K562 (cell line): ENCODE results near the gene CCL27. TPM values are rescaled to one million over a fixed set of nuclear protein-coding genes. Genes with fewer than 3 reads are reported as not detected.

Experiments used
- ATAC-seq: fragments of 200-7000 bp; cut with Tn5 transposase; 3 replicates; pipeline ENCODE4 v1.9.1; 2020; ENCODE audit warnings: moderate library complexity
- BruUV-seq: library from RNA; stranded (reverse); fragments of 400-500 nt; replicated peaks from 2 replicates; lab custom pipeline; 2021; lab: Mats Ljungman, UMichigan
- CTCF ChIA-PET: fragments of 300-600 bp; formaldehyde crosslinking; extraction: SDS; loops from one replicate; lab custom pipeline; 2021; ENCODE audit warnings: low intra/inter-chr PET ratio; lab: Yijun Ruan, JAX
- POLR2A ChIA-PET: fragments of 300-600, 350-650 bp; sonication (Branson Sonifier 250); formaldehyde crosslinking; extraction: SDS; loops from one replicate; lab custom pipeline; 2021; ENCODE audit warnings: antibody characterized with exemption, inconsistent platforms; lab: Yijun Ruan, JAX
- DNase-seq, 4 experiments: peaks; one replicate each; pipeline versions ENCODE4 v3.0.0 to v3.0.0-alpha.2; 2011 to 2018; ENCODE audit warnings: low spot score in 3 of 4, mixed read lengths in 3 of 4; ENCODE audit errors: extremely low read depth in 1 of 4
- FAIRE-seq: peaks from 2 replicates; lab custom pipeline; 2011; peaks lifted over from hg19 to GRCh38; lab: Jason Lieb, UNC
- H2AFZ ChIP-seq: 2 replicates; pipeline ENCODE4 v1.6.0; 2011; ENCODE audit warnings: low read depth, low read length, control low read depth, inconsistent platforms
- H3K27ac ChIP-seq: fragments of 200-600 bp; 3 replicates; pipeline ENCODE4 v1.8.0; 2011; ENCODE audit warnings: low read depth, mild to moderate bottlenecking, control low read depth, inconsistent platforms, low read length, moderate library complexity, mixed read lengths; ENCODE audit errors: extremely low read depth
- H3K27me3 ChIP-seq, 2 experiments: fragments of 300-600 bp in 1 of 2; 2 replicates in 1 of 2; 3 replicates in 1 of 2; pipeline versions ENCODE4 v1.6.0 to v1.8.0; 2011; ENCODE audit warnings: inconsistent platforms in 2 of 2, low read length in 2 of 2, mild to moderate bottlenecking in 1 of 2, mixed read lengths in 1 of 2, moderate library complexity in 1 of 2; ENCODE audit not compliant: control insufficient read depth in 2 of 2, insufficient read depth in 2 of 2
- H3K36me3 ChIP-seq: fragments of 300-600 bp; 3 replicates; pipeline ENCODE4 v1.8.0; 2011; ENCODE audit warnings: mild to moderate bottlenecking, low read length, inconsistent platforms; ENCODE audit not compliant: control insufficient read depth, insufficient read depth
- H3K4me1 ChIP-seq, 2 experiments: fragments of 200-600 bp in 1 of 2; replicated peaks in 1 of 2; 2 replicates in 1 of 2; 3 replicates in 1 of 2; pipeline versions ENCODE4 v1.5.1 to v1.8.0; 2011; ENCODE audit warnings: inconsistent platforms in 2 of 2, low read length in 2 of 2, mild to moderate bottlenecking in 1 of 2, mixed read lengths in 1 of 2, moderate library complexity in 1 of 2; ENCODE audit not compliant: control insufficient read depth in 2 of 2, insufficient read depth in 2 of 2
- H3K4me2 ChIP-seq: 2 replicates; pipeline ENCODE4 v1.6.1; 2011; ENCODE audit warnings: low read length, control low read depth, inconsistent platforms, mixed read lengths; ENCODE audit not compliant: insufficient read depth
- H3K4me3 ChIP-seq: fragments of 200-600 bp; sonication (generic), shearing (Covaris generic); 2 replicates; pipeline ENCODE4 v1.5.1; 2016; ENCODE audit warnings: control low read depth, inconsistent platforms
- H3K79me2 ChIP-seq: fragments of 200-600 bp; 3 replicates; pipeline ENCODE4 v1.8.0; 2011; ENCODE audit warnings: low read length, inconsistent platforms; ENCODE audit not compliant: control insufficient read depth, insufficient read depth
- H3K9ac ChIP-seq, 2 experiments: 2 replicates each; pipeline versions ENCODE4 v1.6.0 to v1.6.1; 2011; ENCODE audit warnings: low read depth in 2 of 2, low read length in 2 of 2, control low read depth in 1 of 2, inconsistent platforms in 1 of 2, mild to moderate bottlenecking in 1 of 2, mixed read lengths in 1 of 2; ENCODE audit not compliant: insufficient read depth in 1 of 2
- H3K9me1 ChIP-seq: one replicate; pipeline ENCODE4 v1.6.0; 2011; ENCODE audit warnings: inconsistent platforms, mild to moderate bottlenecking, low read length, moderate library complexity; ENCODE audit not compliant: control insufficient read depth, insufficient read depth
- H3K9me3 ChIP-seq: replicated peaks from 2 replicates; pipeline ENCODE4 v1.5.1; 2011; ENCODE audit warnings: low read depth, low read length, inconsistent platforms; ENCODE audit not compliant: control insufficient read depth, insufficient read depth
- H4K20me1 ChIP-seq: replicated peaks from 2 replicates; pipeline ENCODE4 v1.6.1; 2011; ENCODE audit warnings: low read length, inconsistent platforms, mixed read lengths; ENCODE audit not compliant: control insufficient read depth, insufficient read depth
- FOXA1 ChIP-seq: fragments of 450-650 bp; IDR thresholded peaks from 2 replicates; pipeline ENCODE4 v1.6.1; 2016; ENCODE audit warnings: mild to moderate bottlenecking, borderline replicate concordance
- KDM5B ChIP-seq: fragments of 200-600 bp; sonication (generic); IDR thresholded peaks from 2 replicates; pipeline ENCODE4 v1.6.1; 2012; ENCODE audit warnings: low read depth, mild to moderate bottlenecking, moderate library complexity, low read length, control low read depth, inconsistent platforms; ENCODE audit not compliant: insufficient replicate concordance
- NCOA4 ChIP-seq: fragments of 450-650 bp; IDR thresholded peaks from 2 replicates; pipeline ENCODE4 v1.6.1; 2018; ENCODE audit warnings: mild to moderate bottlenecking; ENCODE audit not compliant: partially characterized antibody
- RBBP5 ChIP-seq: fragments of 200-600 bp; sonication (generic); IDR thresholded peaks from 2 replicates; pipeline ENCODE4 v1.6.1; 2012; ENCODE audit warnings: borderline replicate concordance, mild to moderate bottlenecking, low read length, control low read depth, inconsistent platforms; ENCODE audit not compliant: insufficient read depth, poor library complexity, severe bottlenecking
- SIRT6 ChIP-seq: IDR thresholded peaks from one replicate; pipeline ENCODE4 v1.6.1; 2012; ENCODE audit warnings: low read depth, mild to moderate bottlenecking, control low read depth, inconsistent platforms, low read length, moderate library complexity
- TAF15 ChIP-seq: fragments of 200-400 bp; formaldehyde crosslinking; IDR thresholded peaks from 2 replicates; pipeline ENCODE4 v1.6.1; 2017; ENCODE audit warnings: mild to moderate bottlenecking, low read depth, low read length, moderate library complexity
- TSC22D4 ChIP-seq: fragments of 450-650 bp; IDR thresholded peaks from 2 replicates; pipeline ENCODE4 v1.6.1; 2016; ENCODE audit warnings: missing genetic modification characterization, missing biosample characterization, control low read depth
- ZBTB7A ChIP-seq: IDR thresholded peaks from 2 replicates; pipeline ENCODE4 v1.6.1; 2011; ENCODE audit warnings: low read depth, mild to moderate bottlenecking, low read length, moderate library complexity, borderline replicate concordance; ENCODE audit not compliant: control insufficient read depth
- ZNF23 ChIP-seq: fragments of 250-450 bp; sonication (Bioruptor Pico); IDR thresholded peaks from 2 replicates; pipeline ENCODE4 v1.4.0; 2020; ENCODE audit warnings: mild to moderate bottlenecking
- ZNF239 ChIP-seq: fragments of 250-450 bp; sonication (Bioruptor Pico); IDR thresholded peaks from 2 replicates; pipeline ENCODE4 v1.4.0; 2020; ENCODE audit warnings: mild to moderate bottlenecking
- WGBS: fragments of 100-300 bp; shearing (Covaris generic); methylation state at CpG from one replicate; pipeline ENCODE4 v1.1.6; 2016; ENCODE audit warnings: low coverage, mixed read lengths; ENCODE audit not compliant: insufficient coverage; ENCODE audit errors: missing lambda C conversion rate; 5-methylcytosine and 5-hydroxymethylcytosine counted together
- in situ Hi-C: fragments of 300-500 bp; cut with MboI; formaldehyde crosslinking; loops from 4 replicates; pipeline ENCODE4 v1.15.0; 2018; ENCODE audit warnings: inconsistent platforms, mixed read lengths
- intact Hi-C: fragments of 100-400 bp; cut with micrococcal nuclease; formaldehyde crosslinking; loops from 2 replicates; pipeline ENCODE4 v1.14.2; 2022
- polyA plus RNA-seq, 8 experiments: library from polyadenylated mRNA; depleted of rRNA in 4 of 8; stranded (reverse) in 5 of 8; unstranded in 3 of 8; fragments of >200 nt; fragmentation: Nextera tagmentation in 2 of 8; fragmentation: Illumina TruSeq in 1 of 8; extraction: Ambion mirVana in 2 of 8; extraction: Trizol in 1 of 8; gene quantifications; 2 replicates each; pipeline versions ENCODE4 v1.2.1 to v1.2.3, GENCODE V29; 2011 to 2014; ENCODE audit warnings: inconsistent platforms in 1 of 8, missing spikeins in 1 of 8
- total RNA-seq, 7 experiments: library from RNA; depleted of rRNA in 6 of 7; stranded (reverse); fragments of >200 nt in 6 of 7; fragmentation: Illumina TruSeq in 2 of 7; extraction: Trizol in 2 of 7; gene quantifications; 2 replicates each; pipeline versions ENCODE4 v1.2.1 to v1.2.3, GENCODE V29; 2011 to 2021; ENCODE audit warnings: low replicate concordance in 1 of 7
- TF ChIP-seq, protein P1 (sequence below): fragments of 450-650 bp; IDR thresholded peaks from 2 replicates; pipeline ENCODE4 v1.6.1; 2017; ENCODE audit warnings: mild to moderate bottlenecking, moderate library complexity
- TF ChIP-seq, protein P2 (sequence below): sonication (generic); formaldehyde crosslinking; IDR thresholded peaks from 2 replicates; pipeline ENCODE4 v1.8.0; 2023; ENCODE audit warnings: missing genetic modification reagents, mild to moderate bottlenecking, borderline replicate concordance

Gene CCL27
- total and polyA plus RNA-seq, 9 of the 15 experiments (the other 6 are each of a cell fraction or from before 2014, with no cell fraction given) = 0.10 to 0.53 (median 0.27) TPM; not detected in 5

DNA sequence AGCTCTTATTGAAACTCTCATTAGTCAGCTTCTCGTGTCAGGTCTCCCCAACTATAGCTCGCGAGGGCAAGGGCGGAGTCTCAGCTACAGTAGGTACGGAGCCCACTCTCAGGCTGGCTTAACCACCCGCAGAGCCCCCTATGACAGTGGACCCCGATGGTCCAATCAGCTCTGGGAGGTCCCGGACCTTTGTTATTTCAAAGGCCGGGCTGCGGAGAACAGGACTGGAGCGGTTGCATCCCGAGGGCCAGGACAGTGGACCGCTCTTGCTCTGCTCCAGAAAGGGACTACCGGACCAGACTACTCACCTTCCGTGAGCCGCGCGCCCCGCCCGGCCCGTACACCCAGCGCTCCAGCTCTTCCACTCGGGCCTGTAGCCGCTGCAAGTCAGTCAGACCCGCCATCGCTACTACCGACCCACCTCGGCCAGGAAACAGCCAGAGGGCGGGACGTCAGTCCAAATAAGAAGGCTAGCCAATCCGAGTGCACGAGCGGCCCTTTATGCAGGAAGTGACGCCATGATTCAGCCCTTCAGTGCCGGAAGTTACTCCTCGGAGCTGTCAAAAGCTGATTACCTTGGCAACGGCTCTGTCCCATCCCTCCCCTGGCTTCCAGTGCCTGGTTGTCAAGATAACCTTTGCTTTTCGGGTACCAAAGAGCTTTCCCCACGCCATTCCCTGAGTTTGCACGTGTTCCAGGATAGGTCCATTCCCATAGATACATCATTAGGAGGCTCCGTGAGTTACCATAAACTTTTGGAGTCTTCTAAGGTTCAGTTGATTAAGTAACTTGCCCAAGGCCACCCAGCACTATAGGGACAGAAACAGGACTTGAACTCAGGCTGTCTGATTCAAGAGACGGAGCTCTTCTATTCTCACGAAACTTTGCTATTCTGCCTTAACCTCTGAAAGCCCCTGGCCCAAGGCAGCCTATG, 42.1 kb downstream of the CCL27 start, which contains the start of gene DCTN3:
Gene DCTN3, minus strand, starts transcription at position 435 of the 934 bp plus-strand sequence. Its CDS starts 31 bp downstream, at position 404.
- in situ Hi-C loops = no loop called here
- peak within 1 kb of the TSS; percentile 83 for H3K4me2 ChIP-seq
- FAIRE-seq (peak; percentile 100), ATAC-seq (peak; percentile 99), DNase-seq (peak; percentile 88 to 94 (median 91))
- peak within 1 kb of the TSS; percentile 65 for H3K4me3 ChIP-seq
- CTCF ChIA-PET = no interaction called here
- H3K27me3 ChIP-seq = peaks cover 0 to 7% of the 10 kb centered on the region in 2 experiments; a peak in 3 of 5 replicates
- WGBS = 6% methylated on average over 32 of the region's 43 CpGs
- no peaks in the 10 kb centered on the region; the same call in 2 of the 3 replicates for H3K79me2 ChIP-seq
- H3K36me3 ChIP-seq = peaks cover 13% of the 10 kb centered on the region; the same call in 1 of the 3 replicates
- no peaks in the 10 kb centered on the region for H4K20me1 ChIP-seq
- no peaks in the 10 kb centered on the region for H3K9me1 ChIP-seq
- TSS peak; percentile 65 for BruUV-seq
- peaks cover 5 to 11% of the 10 kb centered on the region in 2 experiments; a peak in 3 of 5 replicates for H3K4me1 ChIP-seq
- H3K9ac ChIP-seq = peak within 1 kb of the TSS; percentile 55 to 89
- intact Hi-C loops = no loop called here
- POLR2A ChIA-PET = interaction anchor here (0.6 to 0.9 kb wide), 5 partner anchors 9 to 1705 kb away, joined by 3 to 4 read pairs (median 3); partner anchors contain the start of genes GALT and RPP25L
- H2AFZ ChIP-seq = peak within 1 kb of the TSS; percentile 98
- H3K27ac ChIP-seq = peak within 1 kb of the TSS; percentile 1; the same call in 1 of the 3 replicates
- no peaks in the 10 kb centered on the region for H3K9me3 ChIP-seq
- TF ChIP-seq FOXA1 = no peak
- TF ChIP-seq RBBP5 = peak; percentile 33
- TF ChIP-seq, protein P1, sequence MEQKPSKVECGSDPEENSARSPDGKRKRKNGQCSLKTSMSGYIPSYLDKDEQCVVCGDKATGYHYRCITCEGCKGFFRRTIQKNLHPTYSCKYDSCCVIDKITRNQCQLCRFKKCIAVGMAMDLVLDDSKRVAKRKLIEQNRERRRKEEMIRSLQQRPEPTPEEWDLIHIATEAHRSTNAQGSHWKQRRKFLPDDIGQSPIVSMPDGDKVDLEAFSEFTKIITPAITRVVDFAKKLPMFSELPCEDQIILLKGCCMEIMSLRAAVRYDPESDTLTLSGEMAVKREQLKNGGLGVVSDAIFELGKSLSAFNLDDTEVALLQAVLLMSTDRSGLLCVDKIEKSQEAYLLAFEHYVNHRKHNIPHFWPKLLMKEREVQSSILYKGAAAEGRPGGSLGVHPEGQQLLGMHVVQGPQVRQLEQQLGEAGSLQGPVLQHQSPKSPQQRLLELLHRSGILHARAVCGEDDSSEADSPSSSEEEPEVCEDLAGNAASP = no peak
- no peak for TF ChIP-seq ZNF239
- no peak for TF ChIP-seq ZNF23
- no peak for TF ChIP-seq SIRT6
- no peak for TF ChIP-seq ZBTB7A
- peak; percentile 65 for TF ChIP-seq KDM5B
- no peak for TF ChIP-seq NCOA4
- TF ChIP-seq TAF15 = no peak
- TF ChIP-seq, protein P2, sequence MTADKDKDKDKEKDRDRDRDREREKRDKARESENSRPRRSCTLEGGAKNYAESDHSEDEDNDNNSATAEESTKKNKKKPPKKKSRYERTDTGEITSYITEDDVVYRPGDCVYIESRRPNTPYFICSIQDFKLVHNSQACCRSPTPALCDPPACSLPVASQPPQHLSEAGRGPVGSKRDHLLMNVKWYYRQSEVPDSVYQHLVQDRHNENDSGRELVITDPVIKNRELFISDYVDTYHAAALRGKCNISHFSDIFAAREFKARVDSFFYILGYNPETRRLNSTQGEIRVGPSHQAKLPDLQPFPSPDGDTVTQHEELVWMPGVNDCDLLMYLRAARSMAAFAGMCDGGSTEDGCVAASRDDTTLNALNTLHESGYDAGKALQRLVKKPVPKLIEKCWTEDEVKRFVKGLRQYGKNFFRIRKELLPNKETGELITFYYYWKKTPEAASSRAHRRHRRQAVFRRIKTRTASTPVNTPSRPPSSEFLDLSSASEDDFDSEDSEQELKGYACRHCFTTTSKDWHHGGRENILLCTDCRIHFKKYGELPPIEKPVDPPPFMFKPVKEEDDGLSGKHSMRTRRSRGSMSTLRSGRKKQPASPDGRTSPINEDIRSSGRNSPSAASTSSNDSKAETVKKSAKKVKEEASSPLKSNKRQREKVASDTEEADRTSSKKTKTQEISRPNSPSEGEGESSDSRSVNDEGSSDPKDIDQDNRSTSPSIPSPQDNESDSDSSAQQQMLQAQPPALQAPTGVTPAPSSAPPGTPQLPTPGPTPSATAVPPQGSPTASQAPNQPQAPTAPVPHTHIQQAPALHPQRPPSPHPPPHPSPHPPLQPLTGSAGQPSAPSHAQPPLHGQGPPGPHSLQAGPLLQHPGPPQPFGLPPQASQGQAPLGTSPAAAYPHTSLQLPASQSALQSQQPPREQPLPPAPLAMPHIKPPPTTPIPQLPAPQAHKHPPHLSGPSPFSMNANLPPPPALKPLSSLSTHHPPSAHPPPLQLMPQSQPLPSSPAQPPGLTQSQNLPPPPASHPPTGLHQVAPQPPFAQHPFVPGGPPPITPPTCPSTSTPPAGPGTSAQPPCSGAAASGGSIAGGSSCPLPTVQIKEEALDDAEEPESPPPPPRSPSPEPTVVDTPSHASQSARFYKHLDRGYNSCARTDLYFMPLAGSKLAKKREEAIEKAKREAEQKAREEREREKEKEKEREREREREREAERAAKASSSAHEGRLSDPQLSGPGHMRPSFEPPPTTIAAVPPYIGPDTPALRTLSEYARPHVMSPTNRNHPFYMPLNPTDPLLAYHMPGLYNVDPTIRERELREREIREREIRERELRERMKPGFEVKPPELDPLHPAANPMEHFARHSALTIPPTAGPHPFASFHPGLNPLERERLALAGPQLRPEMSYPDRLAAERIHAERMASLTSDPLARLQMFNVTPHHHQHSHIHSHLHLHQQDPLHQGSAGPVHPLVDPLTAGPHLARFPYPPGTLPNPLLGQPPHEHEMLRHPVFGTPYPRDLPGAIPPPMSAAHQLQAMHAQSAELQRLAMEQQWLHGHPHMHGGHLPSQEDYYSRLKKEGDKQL (CRISPR knock-in tag) = no peak
- TF ChIP-seq TSC22D4 = no peak
